NCI-H69 (cell line): ENCODE results near the gene COL5A1.

Experiments used
- DNase-seq: peaks from one replicate; lab custom pipeline; 2025; lab: John Stamatoyannopoulos, UW

COL5A1 gene

GRCh38 chr9:134789168-134789567 lies 147.6 kb downstream of the COL5A1 start:
- no peak for DNase-seq

- no peak for DNase-seq
Measured at GRCh38 chr9:134791009-134791408, 149.4 kb downstream of the COL5A1 start.

- DNase-seq, result no peak
Measured at GRCh38 chr9:134792627-134793026, 151.0 kb downstream of the COL5A1 start.

GRCh38 chr9:134793288-134794188 lies 151.9 kb downstream of the COL5A1 start:
- DNase-seq, result peak; percentile 88

- DNase-seq, result no peak
Measured at GRCh38 chr9:134794663-134795370, 153.2 kb downstream of the COL5A1 start.

- no peak for DNase-seq
Measured at GRCh38 chr9:134795446-134795845, 153.8 kb downstream of the COL5A1 start.

- DNase-seq, result no peak
Measured at GRCh38 chr9:134796882-134797281, 155.3 kb downstream of the COL5A1 start.

- peak; percentile 16 for DNase-seq
Measured at GRCh38 chr9:134800791-134801339, 159.3 kb downstream of the COL5A1 start.

GRCh38 chr9:134802216-134802795 lies 160.7 kb downstream of the COL5A1 start:
- DNase-seq, result no peak

GRCh38 chr9:134804871-134805270 lies 163.3 kb downstream of the COL5A1 start:
- DNase-seq, result no peak

- DNase-seq, result no peak
Measured at GRCh38 chr9:134807716-134808446, 166.3 kb downstream of the COL5A1 start.

- no peak for DNase-seq
Measured at GRCh38 chr9:134808447-134808792, 166.8 kb downstream of the COL5A1 start.

GRCh38 chr9:134809292-134809691 lies 167.7 kb downstream of the COL5A1 start:
- no peak for DNase-seq

GRCh38 chr9:134809826-134810225 lies 168.2 kb downstream of the COL5A1 start:
- no peak for DNase-seq

- no peak for DNase-seq
Measured at GRCh38 chr9:134811079-134811672, 169.6 kb downstream of the COL5A1 start.

GRCh38 chr9:134811673-134812342 lies 170.2 kb downstream of the COL5A1 start:
- peak; percentile 54 for DNase-seq

- peak; percentile 54 for DNase-seq
Measured at GRCh38 chr9:134812343-134812673, 170.7 kb downstream of the COL5A1 start.

GRCh38 chr9:134813841-134814240 lies 172.2 kb downstream of the COL5A1 start:
- DNase-seq, result no peak

- no peak for DNase-seq
Measured at GRCh38 chr9:134814598-134815215, 173.1 kb downstream of the COL5A1 start.

- no peak for DNase-seq
Measured at GRCh38 chr9:134815435-134816214, 174.0 kb downstream of the COL5A1 start.
